Activated T-helper 1 cell treated with anti-CD3 and anti-CD28 coated beads, Interleukin-2, amount 50 U/mL, for 16 hours (primary cell): ENCODE data around the gene TERT.
"Not testable (repeated sequence)": the region's sequence is repeated elsewhere in the genome, so short reads cannot be mapped to it uniquely, and the experiment has no call there.

ENCODE experiments used
- DNase-seq, 2 donors: peaks; one replicate each; pipeline ENCODE4 v3.0.0-alpha.2; 2020; ENCODE audit warnings: low read depth in 1 of 2, low spot score in 1 of 2

TERT gene

GRCh38 chr5:1297243-1297642, 2.4 kb upstream of the TERT start:
- DNase-seq, result no peak

DNA sequence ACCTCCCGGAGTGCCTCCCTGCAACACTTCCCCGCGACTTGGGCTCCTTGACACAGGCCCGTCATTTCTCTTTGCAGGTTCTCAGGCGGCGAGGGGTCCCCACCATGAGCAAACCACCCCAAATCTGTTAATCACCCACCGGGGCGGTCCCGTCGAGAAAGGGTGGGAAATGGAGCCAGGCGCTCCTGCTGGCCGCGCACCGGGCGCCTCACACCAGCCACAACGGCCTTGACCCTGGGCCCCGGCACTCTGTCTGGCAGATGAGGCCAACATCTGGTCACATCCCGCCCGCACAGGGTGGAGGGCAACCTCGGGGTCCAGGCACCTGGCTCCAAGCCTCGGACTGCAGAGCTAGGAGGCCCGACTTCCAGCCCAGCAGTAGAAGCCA, 776 bp upstream of the TERT start:
- no peak for DNase-seq

GRCh38 chr5:1294206-1294834, 548 bp downstream of the TERT start:
- DNase-seq, result no peak

- no peak for DNase-seq
Observed at GRCh38 chr5:1293416-1294205, 1.3 kb downstream of the TERT start.

DNA sequence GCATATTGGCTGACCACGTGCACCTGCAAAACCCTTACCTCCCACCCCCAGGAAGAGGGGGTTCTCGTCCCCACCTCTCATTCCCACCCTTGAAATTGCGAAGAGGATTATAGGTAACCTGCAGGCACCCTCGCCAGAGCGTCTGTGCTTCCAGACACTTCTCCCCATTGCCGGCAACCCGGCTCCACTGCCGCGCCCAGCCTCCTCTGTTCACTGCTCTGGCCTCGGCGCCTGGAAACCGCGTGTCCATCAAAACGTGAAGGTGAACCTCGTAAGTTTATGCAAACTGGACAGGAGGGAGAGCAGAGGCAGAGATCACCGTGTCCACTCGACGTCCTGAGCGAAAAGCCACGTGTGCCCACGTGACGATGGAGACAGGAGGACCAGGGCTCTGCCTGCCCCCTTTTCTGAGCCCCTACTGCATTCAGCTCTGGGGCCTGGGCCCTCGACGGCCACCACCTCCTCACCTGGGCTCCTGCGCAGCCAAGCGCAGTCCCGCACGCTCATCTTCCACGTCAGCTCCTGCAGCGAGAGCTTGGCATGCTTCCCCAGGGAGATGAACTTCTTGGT, 1.9 kb downstream of the TERT start:
- DNase-seq, result no peak

DNA sequence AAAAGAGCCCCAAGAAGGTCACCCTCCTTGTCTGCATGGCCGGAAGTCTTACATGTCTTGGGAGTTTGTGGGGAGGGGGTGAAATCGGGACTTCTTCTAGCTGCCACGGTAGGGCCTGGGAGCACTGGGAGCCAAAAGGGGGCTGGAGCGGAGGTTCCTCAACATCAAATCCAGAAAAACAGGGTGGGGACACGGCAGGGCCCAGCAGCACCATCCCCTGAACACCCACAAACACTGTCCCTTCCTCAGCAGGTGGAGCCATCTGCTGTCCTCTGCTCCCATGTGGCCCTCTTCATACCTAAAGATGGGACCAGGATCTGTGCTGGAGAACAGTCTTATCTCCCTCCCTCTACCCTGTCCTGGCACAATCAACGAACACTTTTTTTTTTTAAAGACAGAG, 2.7 kb downstream of the TERT start:
- no peak for DNase-seq

DNA sequence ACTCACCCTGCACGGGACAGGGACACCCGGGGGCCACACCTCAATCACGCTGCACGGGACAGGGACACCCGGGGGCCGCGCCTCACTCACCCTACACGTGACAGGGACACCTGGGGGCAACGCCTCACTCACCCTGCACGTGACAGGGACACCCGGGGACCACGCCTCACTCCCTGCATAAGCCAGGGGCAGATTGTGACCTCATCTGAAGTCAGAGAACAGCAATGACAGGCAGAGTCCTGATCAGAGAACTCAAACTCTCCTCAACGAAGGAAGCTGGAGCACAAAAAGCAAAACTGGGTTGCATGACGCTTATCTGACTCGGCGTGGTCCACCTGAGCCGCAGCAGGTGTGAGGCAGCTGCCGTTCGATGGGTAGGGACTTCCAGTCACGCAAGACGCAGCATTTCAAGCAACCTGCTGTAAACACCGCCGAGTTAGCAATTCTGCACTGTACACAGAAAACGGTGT, 3.2 kb downstream of the TERT start:
- no peak for DNase-seq

DNA sequence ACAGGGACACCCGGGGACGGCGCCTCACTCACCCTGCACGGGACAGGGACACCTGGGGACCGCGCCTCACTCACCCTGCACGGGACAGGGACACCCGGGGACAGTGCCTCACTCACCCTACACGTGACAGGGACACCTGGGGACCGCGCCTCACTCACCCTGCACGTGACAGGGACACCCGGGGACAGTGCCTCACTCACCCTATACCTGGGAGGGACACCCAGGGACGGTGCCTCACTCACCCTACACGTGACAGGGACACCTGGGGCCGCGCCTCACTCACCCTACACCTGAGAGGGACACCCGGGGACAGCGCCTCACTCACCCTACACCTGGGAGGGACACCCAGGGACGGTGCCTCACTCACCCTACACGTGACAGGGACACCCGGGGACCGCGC, 3.9 kb downstream of the TERT start:
- not testable (repeated sequence) for DNase-seq

DNA sequence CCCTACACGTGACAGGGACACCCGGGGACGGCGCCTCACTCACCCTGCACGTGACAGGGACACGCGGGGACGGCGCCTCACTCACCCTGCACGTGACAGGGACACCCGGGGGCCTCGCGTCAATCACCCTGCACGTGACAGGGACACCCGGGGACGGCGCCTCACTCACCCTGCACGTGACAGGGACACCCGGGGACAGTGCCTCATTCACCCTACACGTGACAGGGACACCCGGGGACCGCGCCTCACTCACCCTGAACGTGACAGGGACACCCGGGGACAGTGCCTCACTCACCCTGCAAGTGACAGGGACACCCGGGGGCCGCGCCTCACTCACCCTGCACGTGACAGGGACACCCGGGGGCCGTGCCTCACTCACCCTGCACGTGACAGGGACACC, 5.3 kb downstream of the TERT start:
- not testable (repeated sequence) for DNase-seq

DNA sequence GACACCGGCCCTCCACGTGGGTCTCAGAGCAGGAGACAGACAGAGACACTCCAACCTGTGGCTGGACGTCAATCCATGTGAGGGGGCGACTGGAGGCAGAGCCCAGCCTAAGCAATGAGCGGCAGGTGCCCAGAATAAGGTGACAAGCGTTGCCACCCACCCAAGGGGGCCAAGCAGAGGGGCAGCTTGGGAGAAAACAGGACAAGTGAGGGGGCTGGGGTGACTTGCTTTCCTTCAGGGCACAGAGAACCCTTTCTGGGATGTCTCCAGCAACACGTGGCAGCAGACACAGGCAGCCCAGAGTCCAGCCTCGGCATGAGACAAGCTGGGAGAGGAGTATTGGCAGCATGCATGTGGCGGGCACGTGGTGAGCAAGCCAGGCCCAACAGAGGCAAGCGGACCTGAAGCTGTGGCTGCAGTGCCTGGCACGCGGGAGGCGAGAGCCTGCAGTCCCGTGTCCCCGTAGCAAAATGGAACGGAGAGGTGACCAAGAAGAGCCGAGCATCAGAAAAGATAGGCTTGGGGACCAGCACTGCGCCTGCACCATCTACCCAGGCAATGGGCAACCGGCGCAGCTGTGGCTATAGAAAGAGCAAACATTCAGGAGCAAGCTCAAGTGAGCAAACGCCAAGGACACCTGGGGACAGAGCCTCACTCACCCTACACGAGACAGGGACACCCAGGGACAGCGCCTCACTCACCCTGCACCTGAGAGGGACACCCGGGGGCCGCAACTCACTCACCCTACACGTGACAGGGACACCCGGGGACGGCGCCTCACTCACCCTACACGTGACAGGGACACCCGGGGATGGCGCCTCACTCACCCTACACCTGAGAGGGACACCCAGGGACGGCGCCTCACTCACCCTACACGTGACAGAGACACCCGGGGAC, 6.2 kb downstream of the TERT start:
- DNase-seq, result no peak

DNA sequence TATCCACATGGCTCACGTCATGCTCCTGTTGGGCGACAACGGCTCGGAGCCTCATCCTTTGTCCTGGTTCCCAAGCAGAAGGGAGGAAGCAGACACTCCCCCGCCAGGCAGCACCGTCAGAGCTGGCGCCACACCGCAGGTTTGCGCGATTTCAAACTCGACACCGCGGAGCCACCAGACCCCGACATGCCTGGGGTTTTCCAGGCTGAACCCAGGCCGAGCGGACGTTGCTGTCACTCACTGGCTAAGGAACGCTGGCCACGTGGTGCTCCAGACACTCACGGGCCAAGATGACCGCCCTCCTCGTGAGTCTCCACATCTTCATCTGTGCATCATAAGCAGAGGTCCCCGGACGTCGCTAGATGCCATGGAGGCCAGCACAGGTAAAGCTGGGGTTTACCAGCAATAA, 9.0 kb downstream of the TERT start:
- no peak for DNase-seq

DNA sequence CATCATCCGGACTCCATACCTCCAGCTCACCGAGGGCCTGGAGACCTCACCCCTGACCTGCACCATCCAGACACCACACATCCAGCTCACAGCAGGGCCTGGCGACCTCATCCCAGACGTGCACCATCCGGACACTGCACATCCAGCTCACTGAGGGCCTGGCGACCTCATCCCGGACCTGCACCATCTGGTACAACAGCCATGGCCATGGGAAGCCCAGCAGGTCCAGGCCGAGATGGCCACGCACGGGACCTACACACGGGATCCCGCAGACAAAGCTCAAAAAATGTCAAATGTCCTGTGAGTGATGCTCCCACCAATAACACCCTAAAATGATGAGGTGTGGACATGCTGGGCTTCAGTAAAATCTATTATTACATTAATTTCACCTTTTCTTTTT, 9.7 kb downstream of the TERT start:
- no peak for DNase-seq

GRCh38 chr5:1284336-1284970, 10.4 kb downstream of the TERT start:
- not testable (repeated sequence) for DNase-seq

- DNase-seq, result not testable (repeated sequence)
Observed at GRCh38 chr5:1283729-1284041, 11.2 kb downstream of the TERT start.

GRCh38 chr5:1282993-1283728, 11.7 kb downstream of the TERT start:
- DNase-seq, result not testable (repeated sequence)

- no peak for DNase-seq
Observed at GRCh38 chr5:1282131-1282992, 12.5 kb downstream of the TERT start.

GRCh38 chr5:1281038-1281882, 13.6 kb downstream of the TERT start:
- DNase-seq, result no peak
